Naive thymus-derived CD4-positive, alpha-beta T cell (primary cell): ENCODE results near the gene SF3A2. TPM values are rescaled to one million over a fixed set of nuclear protein-coding genes. Genes with fewer than 3 reads are reported as not detected.

ENCODE experiments used
- ATAC-seq: fragments of 150-1000 bp; cut with Tn5 transposase; 2 replicates; pipeline ENCODE4 v1.10.0; 2021; ENCODE audit warnings: mild to moderate bottlenecking, moderate library complexity
- CTCF ChIA-PET: fragments of 350-600 bp; sonication (Branson Sonifier 250); formaldehyde crosslinking; loops from one replicate; lab custom pipeline; 2021; ENCODE audit warnings: antibody characterized with exemption; lab: Charles Lee
- POLR2A ChIA-PET: fragments of 350-600 bp; sonication (Branson Sonifier 250); formaldehyde crosslinking; loops from one replicate; lab custom pipeline; 2021; ENCODE audit warnings: antibody characterized with exemption, inconsistent platforms; lab: Charles Lee
- DNase-seq, 9 donors: peaks; one replicate each; pipeline versions ENCODE4 v3.0.0 to v3.0.0-alpha.2; 2020 to 2022; ENCODE audit warnings: mixed read lengths in 1 of 9
- H3K27ac ChIP-seq: one replicate; pipeline ENCODE4 v1.7.0; 2013; ENCODE audit warnings: mild to moderate bottlenecking, low read depth, low read length, moderate library complexity
- H3K27me3 ChIP-seq, 2 donors: one replicate each; pipeline ENCODE4 v1.7.0; 2013; ENCODE audit warnings: low read length in 2 of 2, mild to moderate bottlenecking in 2 of 2, moderate library complexity in 2 of 2; ENCODE audit not compliant: control insufficient read depth in 2 of 2, insufficient read depth in 2 of 2
- H3K36me3 ChIP-seq, 3 experiments: 1 replicate in 2 of 3; 2 replicates in 1 of 3; pipeline ENCODE4 v1.7.0; 2013; ENCODE audit warnings: low read length in 3 of 3, mild to moderate bottlenecking in 3 of 3, moderate library complexity in 1 of 3; ENCODE audit not compliant: insufficient read depth in 3 of 3, control insufficient read depth in 2 of 3
- H3K4me1 ChIP-seq, 2 donors: one replicate each; pipeline ENCODE4 v1.7.0; 2013; ENCODE audit warnings: low read length in 2 of 2, mild to moderate bottlenecking in 2 of 2, moderate library complexity in 1 of 2; ENCODE audit not compliant: control insufficient read depth in 2 of 2, insufficient read depth in 2 of 2
- H3K4me3 ChIP-seq: 2 replicates; pipeline ENCODE4 v1.7.0; 2013; ENCODE audit warnings: mild to moderate bottlenecking, low read length
- H3K9me3 ChIP-seq, 3 experiments: 1 replicate in 2 of 3; 2 replicates in 1 of 3; pipeline ENCODE4 v1.7.0; 2013; ENCODE audit warnings: low read length in 3 of 3; ENCODE audit not compliant: control insufficient read depth in 2 of 3
- H3K27ac Mint-ChIP-seq, 9 donors: one replicate each; pipeline ENCODE4 v1.8.0; 2020 to 2022; ENCODE audit warnings: mixed read lengths in 9 of 9, mild to moderate bottlenecking in 8 of 9, moderate library complexity in 5 of 9, inconsistent platforms in 2 of 9
- H3K27me3 Mint-ChIP-seq, 5 donors: one replicate each; pipeline ENCODE4 v1.8.0; 2021 to 2022; ENCODE audit warnings: mixed read lengths in 5 of 5, mild to moderate bottlenecking in 1 of 5
- H3K36me3 Mint-ChIP-seq, 5 donors: one replicate each; pipeline ENCODE4 v1.8.0; 2020 to 2022; ENCODE audit warnings: mixed read lengths in 5 of 5, mild to moderate bottlenecking in 3 of 5, inconsistent platforms in 1 of 5
- H3K4me1 Mint-ChIP-seq, 7 donors: one replicate each; pipeline ENCODE4 v1.8.0; 2020 to 2022; ENCODE audit warnings: mixed read lengths in 7 of 7, mild to moderate bottlenecking in 3 of 7, inconsistent platforms in 1 of 7
- H3K4me3 Mint-ChIP-seq, 10 donors: one replicate each; pipeline ENCODE4 v1.8.0; 2020 to 2022; ENCODE audit warnings: mild to moderate bottlenecking in 10 of 10, mixed read lengths in 10 of 10, moderate library complexity in 6 of 10, inconsistent platforms in 2 of 10
- H3K9me3 Mint-ChIP-seq, 11 donors: one replicate each; pipeline ENCODE4 v1.8.0; 2020 to 2022; ENCODE audit warnings: mixed read lengths in 11 of 11, mild to moderate bottlenecking in 4 of 11, inconsistent platforms in 1 of 11, moderate library complexity in 1 of 11
- intact Hi-C, 2 donors: fragments of 100-400 bp; cut with micrococcal nuclease; formaldehyde crosslinking; loops; one replicate each; pipeline ENCODE4 v1.15.1; 2023
- polyA plus RNA-seq, 2 donors: library from polyadenylated mRNA; unstranded; fragments of 300-500 nt; fragmentation: Illumina TruSeq; gene quantifications; one replicate each; pipeline ENCODE4 v1.2.3, GENCODE V29; 2021
- total RNA-seq, 6 experiments: library from RNA in 5 of 6; stranded (reverse) in 5 of 6; gene quantifications; 1 replicate in 5 of 6; 2 replicates in 1 of 6; pipeline ENCODE4 v1.2.3 and lab custom pipeline; 2021 to 2026

SF3A2 gene
- total and polyA plus RNA-seq, 7 experiments from 2014 or later = 22.3 to 150 (median 131) TPM

DNA sequence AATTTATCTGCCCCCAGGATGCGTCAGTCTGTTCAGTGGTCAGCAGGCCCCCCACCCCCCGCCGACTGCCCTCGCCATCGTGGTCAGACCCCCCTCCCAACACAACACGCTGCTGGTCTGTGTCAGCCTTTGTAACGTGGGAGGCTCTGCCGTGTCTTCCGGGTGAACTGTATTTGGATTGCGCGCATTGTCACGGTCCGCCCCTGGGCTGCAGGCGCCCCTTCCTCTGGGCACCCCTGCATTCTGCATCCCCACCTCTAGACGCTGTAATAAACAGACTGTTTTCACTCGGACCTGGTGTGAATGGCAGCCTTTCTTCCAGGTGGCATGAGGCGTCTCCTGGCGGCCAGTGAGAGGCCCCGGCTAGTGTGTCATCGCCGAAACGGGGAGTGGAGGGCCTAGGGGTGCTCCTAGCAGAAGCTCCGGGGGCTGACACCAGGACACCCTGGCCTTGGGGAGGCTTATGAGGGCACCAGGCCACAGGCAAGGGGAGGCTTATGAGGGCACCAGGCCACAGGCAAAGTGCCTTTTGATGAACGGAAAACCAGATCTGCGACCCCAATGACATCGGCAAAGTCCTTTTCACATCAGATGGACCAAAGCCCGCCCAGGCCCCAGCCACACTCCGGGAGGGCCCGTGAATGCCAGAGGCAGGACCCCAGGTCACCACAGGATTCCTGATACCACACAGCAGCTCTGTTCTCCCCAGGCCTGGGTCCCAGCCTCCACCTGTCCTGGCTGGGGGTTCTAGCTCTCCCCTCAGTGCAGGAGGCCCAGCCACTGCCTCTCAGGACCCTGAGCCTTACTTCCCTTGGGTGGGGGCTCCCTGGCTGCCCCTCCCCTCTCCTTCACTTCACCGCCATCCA, 4.1 kb upstream of the SF3A2 start:
- CTCF ChIA-PET = no interaction called here
- intact Hi-C loops = no loop called here
- peak overlapping the region in 2 of 10 donors; percentile 13 to 58 for H3K4me3 Mint-ChIP-seq

DNA sequence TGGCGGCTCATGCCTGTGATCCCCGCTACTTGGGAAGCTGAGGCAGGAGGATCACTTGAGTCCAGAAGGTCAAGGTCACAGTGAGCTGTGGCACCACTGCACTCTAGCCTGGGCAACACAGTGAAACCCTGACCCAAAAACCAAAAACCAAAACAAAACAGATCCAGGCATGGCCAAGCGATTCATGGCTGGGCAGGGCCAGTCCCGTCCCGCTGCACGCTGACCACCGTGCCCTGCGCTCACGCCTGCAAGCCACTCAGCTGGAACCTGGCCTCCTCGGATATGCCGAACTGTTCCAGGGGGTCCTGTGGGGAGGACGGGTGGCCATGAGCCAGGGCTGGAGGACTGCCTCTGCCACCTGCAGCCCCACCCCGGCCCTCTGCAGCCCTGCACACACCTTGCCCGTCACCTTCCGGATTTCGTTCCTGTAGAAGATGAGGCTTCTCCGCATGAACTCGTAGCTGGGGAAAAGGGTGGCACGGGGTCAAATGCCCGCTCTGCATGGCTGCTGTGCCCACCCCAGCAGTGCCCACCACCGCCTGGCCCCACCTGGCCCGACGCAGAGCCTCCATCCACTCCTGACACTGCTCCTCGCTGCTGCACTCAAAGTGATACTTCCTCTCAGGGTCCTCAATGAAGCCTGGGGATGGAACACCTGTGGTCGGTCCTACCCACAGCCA, 2.9 kb upstream of the SF3A2 start:
- POLR2A ChIA-PET = interaction anchor here (0.7 to 1.2 kb wide), 5 partner anchors 25 to 388 kb away, joined by 3 to 4 read pairs (median 3); no protein-coding TSS in a partner anchor
- H3K27ac Mint-ChIP-seq = peak overlapping the region in 8 of 9 donors; percentile 44 to 89 (median 70)
- Histone ChIP-seq H3K27me3 (no peaks in the 10 kb centered on the region), H3K27ac (no peak overlapping the region), H3K4me3 (no peak overlapping the region), H3K4me1 (peaks cover 20 to 22% of the 10 kb centered on the region in 2 donors), H3K9me3 (no peaks in the 10 kb centered on the region), H3K36me3 (peaks cover 0 to 50% (median 0%) of the 10 kb centered on the region in 3 experiments)
- H3K4me3 Mint-ChIP-seq = peak overlapping the region in 8 of 10 donors; percentile 39 to 99 (median 92)
- peaks cover 0 to 16% (median 12%) of the 10 kb centered on the region in 5 donors for H3K36me3 Mint-ChIP-seq
- H3K9me3 Mint-ChIP-seq = peaks cover 0 to 11% (median 0%) of the 10 kb centered on the region in 11 donors
- CTCF ChIA-PET = interaction anchor here (0.6 to 0.8 kb wide), 2 partner anchors 96 to 152 kb away, joined by 3 to 4 read pairs; no protein-coding TSS in a partner anchor
- H3K27me3 Mint-ChIP-seq = peaks cover 0 to 5% (median 0%) of the 10 kb centered on the region in 5 donors
- DNase-seq (no peak), ATAC-seq (no peak)
- H3K4me1 Mint-ChIP-seq = peaks cover 17 to 41% (median 34%) of the 10 kb centered on the region in 7 donors
- intact Hi-C loops = no loop called here

More for the DNA sequence above, 4.1 kb upstream of the SF3A2 start:
- Histone ChIP-seq H3K36me3 (peaks cover 0 to 57% (median 0%) of the 10 kb centered on the region in 3 experiments), H3K9me3 (no peaks in the 10 kb centered on the region), H3K4me1 (peaks cover 8 to 10% of the 10 kb centered on the region in 2 donors), H3K27ac (no peak overlapping the region), H3K4me3 (no peak overlapping the region), H3K27me3 (no peaks in the 10 kb centered on the region)
- Mint-ChIP-seq H3K4me1 (peaks cover 14 to 29% (median 22%) of the 10 kb centered on the region in 7 donors), H3K27ac (peak overlapping the region in 2 of 9 donors; percentile 14 to 53), H3K36me3 (peaks cover 0 to 7% (median 6%) of the 10 kb centered on the region in 5 donors), H3K27me3 (peaks cover 0 to 5% (median 0%) of the 10 kb centered on the region in 5 donors), H3K9me3 (peaks cover 0 to 8% (median 0%) of the 10 kb centered on the region in 11 donors)
- POLR2A ChIA-PET = no interaction called here
- no peak for ATAC-seq
- DNase-seq = no peak

DNA sequence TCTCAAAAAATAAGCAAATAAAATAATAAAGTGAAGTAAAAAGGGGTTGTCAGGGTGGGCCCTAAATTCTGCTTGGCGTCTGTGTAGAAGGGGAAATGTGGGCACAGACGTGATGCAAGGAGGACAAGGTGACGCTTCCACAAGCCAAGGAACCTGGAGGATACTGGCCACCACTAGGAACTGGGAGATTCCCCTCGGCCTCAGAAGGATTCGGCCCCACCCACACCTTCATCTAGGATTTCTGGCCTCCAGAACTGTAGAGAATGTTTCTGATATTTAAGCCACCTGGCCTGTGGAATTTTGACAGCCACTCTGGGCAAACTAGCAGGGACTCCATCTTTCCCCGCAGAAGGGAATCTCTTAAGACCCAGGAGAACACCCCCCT, 1.6 kb upstream of the SF3A2 start:
- Mint-ChIP-seq H3K4me3 (peak overlapping the region; percentile 82 to 100 (median 96)), H3K27me3 (peaks cover 0 to 5% (median 0%) of the 10 kb centered on the region in 5 donors), H3K4me1 (peaks cover 29 to 54% (median 44%) of the 10 kb centered on the region in 7 donors), H3K36me3 (peaks cover 3 to 21% (median 14%) of the 10 kb centered on the region in 5 donors), H3K9me3 (peaks cover 0 to 12% (median 0%) of the 10 kb centered on the region in 11 donors), H3K27ac (peak overlapping the region; percentile 68 to 91 (median 77))
- peak overlapping the region; percentile 93 for H3K27ac ChIP-seq
- intact Hi-C loops = loop anchor here (1.0 to 5.0 kb wide), 4 partner anchors 79 to 237 kb away; partner anchors contain the start of gene LMNB2 (in 1 of the 2)
- H3K27me3 ChIP-seq = no peaks in the 10 kb centered on the region
- H3K4me1 ChIP-seq = peaks cover 27 to 35% of the 10 kb centered on the region in 2 donors
- no peak for ATAC-seq
- ChIA-PET CTCF (interaction anchor here (0.6 to 1.5 kb wide), 4 partner anchors 40 to 754 kb away, joined by 3 to 7 read pairs (median 6); partner anchors contain the start of genes LSM7 and SPPL2B), POLR2A (interaction anchor here (0.8 to 2.4 kb wide), 4 partner anchors 35 to 907 kb away, joined by 3 to 28 read pairs (median 6); partner anchors contain the start of gene TIMM13)
- peak overlapping the region; percentile 75 for H3K4me3 ChIP-seq
- H3K9me3 ChIP-seq = no peaks in the 10 kb centered on the region
- no peak for DNase-seq
- H3K36me3 ChIP-seq = peaks cover 0 to 38% (median 0%) of the 10 kb centered on the region in 3 experiments

DNA sequence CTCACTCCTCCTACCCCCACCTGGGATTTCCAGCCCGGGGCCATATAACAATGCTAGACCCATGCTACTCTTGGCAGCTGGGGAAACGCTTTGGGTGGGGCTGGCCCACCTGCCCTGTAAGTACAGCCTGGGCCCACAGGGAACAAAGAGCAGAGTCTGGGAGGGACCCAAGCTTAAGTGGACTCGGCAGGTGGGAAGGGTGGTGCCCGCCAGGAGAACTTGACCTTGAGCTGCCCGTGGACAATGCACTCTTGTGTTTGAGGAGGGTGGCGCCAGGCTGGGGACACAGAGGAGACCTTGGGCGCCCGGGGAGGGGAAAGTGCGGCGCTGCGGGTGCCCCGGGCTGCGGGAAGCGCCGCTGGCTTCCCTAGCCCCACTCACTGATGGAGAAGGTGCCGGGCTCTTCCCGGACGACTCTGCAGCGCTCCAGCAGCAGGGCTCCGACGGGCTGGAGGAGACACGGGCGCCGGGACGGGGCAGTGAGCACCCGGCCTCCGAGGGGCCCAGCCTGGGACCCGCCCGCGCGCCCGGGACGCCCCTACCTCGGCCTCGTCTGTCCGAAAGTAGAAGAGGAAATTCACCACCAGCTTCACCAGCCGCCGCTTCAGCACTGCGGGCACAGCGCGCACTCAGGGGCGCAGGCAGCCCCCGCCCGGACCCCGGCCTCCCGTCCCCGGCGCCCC, 1.1 kb upstream of the SF3A2 start:
- Mint-ChIP-seq H3K27me3 (peaks cover 0 to 5% (median 0%) of the 10 kb centered on the region in 5 donors), H3K9me3 (peaks cover 0 to 12% (median 0%) of the 10 kb centered on the region in 11 donors), H3K27ac (peak overlapping the region; percentile 68 to 91 (median 77)), H3K36me3 (peaks cover 3 to 23% (median 14%) of the 10 kb centered on the region in 5 donors), H3K4me1 (peaks cover 34 to 59% (median 48%) of the 10 kb centered on the region in 7 donors), H3K4me3 (peak overlapping the region; percentile 82 to 100 (median 97))
- Histone ChIP-seq H3K9me3 (no peaks in the 10 kb centered on the region), H3K27me3 (no peaks in the 10 kb centered on the region), H3K4me1 (peaks cover 32 to 40% of the 10 kb centered on the region in 2 donors), H3K27ac (peak overlapping the region; percentile 93), H3K4me3 (peak overlapping the region; percentile 75), H3K36me3 (peaks cover 0 to 33% (median 0%) of the 10 kb centered on the region in 3 experiments)
- intact Hi-C loops = loop anchor here (1.0 to 5.0 kb wide), 20 partner anchors 17 to 547 kb away; partner anchors contain the start of genes AP3D1 (in 2 of the 2), LSM7 (in 2 of the 2), SPPL2B (in 2 of the 2) and TIMM13 (in 2 of the 2)
- DNase-seq (peak in 3 of 9 donors; percentile 19 to 27 (median 27)), ATAC-seq (no peak)
- ChIA-PET POLR2A (interaction anchor here (0.6 to 2.4 kb wide), 11 partner anchors 18 to 906 kb away, joined by 3 to 28 read pairs (median 3); partner anchors contain the start of gene TIMM13), CTCF (interaction anchor here (0.6 to 1.5 kb wide), 10 partner anchors 17 to 753 kb away, joined by 3 to 7 read pairs (median 4); partner anchors contain the start of genes AP3D1, LSM7 and SPPL2B)

DNA sequence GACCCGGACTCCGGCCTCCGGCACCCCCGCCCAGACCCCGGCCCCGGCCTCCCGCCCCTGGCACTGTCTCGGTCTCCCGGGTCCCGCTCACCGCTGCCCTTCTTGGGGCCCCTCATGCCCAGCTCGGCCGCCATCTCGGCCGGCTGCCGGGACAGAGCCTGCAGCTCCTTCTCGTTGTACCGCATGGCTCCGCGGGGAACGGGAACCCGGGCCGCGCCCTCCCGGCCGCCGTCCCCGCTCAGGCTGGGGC, 635 bp upstream of the SF3A2 start:
- Histone ChIP-seq H3K27me3 (no peaks in the 10 kb centered on the region), H3K27ac (peak overlapping the region; percentile 93), H3K36me3 (peaks cover 0 to 28% (median 0%) of the 10 kb centered on the region in 3 experiments), H3K4me3 (peak overlapping the region; percentile 75), H3K9me3 (no peaks in the 10 kb centered on the region), H3K4me1 (peaks cover 37 to 45% of the 10 kb centered on the region in 2 donors)
- peaks cover 0 to 5% (median 0%) of the 10 kb centered on the region in 5 donors for H3K27me3 Mint-ChIP-seq
- ChIA-PET CTCF (interaction anchor here (0.6 to 1.5 kb wide), 9 partner anchors 17 to 92 kb away, joined by 3 to 7 read pairs (median 3); partner anchors contain the start of genes AP3D1, LSM7 and SPPL2B), POLR2A (interaction anchor here (0.6 to 2.4 kb wide), 11 partner anchors 18 to 412 kb away, joined by 3 to 28 read pairs (median 3); partner anchors contain the start of gene TIMM13)
- intact Hi-C loops = loop anchor here (1.0 to 5.0 kb wide), 19 partner anchors 17 to 547 kb away; partner anchors contain the start of genes AP3D1 (in 2 of the 2), LSM7 (in 2 of the 2), SPPL2B (in 2 of the 2) and TIMM13 (in 2 of the 2)
- H3K9me3 Mint-ChIP-seq = peaks cover 0 to 12% (median 0%) of the 10 kb centered on the region in 11 donors
- ATAC-seq (no peak), DNase-seq (no peak)
- peak overlapping the region; percentile 96 to 100 (median 98) for H3K4me3 Mint-ChIP-seq
- peaks cover 39 to 64% (median 52%) of the 10 kb centered on the region in 7 donors for H3K4me1 Mint-ChIP-seq
- H3K36me3 Mint-ChIP-seq = peaks cover 3 to 23% (median 14%) of the 10 kb centered on the region in 5 donors
- H3K27ac Mint-ChIP-seq = peak overlapping the region in 8 of 9 donors; percentile 96 to 99 (median 98)
